ENCODE data around the gene SLCO6A1.

SLCO6A1 gene

DNA sequence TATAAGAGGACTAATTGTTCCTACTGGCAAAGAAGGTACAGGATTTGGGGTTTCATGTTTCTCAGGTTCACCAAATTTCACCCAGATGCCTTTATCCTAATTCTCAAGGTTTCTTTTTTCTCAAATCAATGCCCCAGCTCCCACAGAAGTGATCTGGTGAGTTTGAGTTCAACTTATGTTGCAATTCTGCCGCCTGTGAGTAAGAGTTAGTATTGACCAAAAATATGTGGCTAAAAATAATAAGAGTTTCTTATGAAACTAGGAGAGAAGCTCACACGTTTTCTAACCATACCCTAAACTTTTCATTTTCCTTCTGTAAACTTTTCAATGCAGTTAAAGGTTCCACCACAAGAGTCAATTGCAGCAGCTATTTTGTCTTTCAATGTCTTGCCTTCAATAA, 15.1 kb downstream of the SLCO6A1 start:
- Mint-ChIP-seq H3K9me3 (peaks cover 2% of the 10 kb centered on the region), H3K27ac (no peak overlapping the region), H3K4me1 (no peaks in the 10 kb centered on the region), H3K4me3 (no peak overlapping the region), H3K27me3 (ENCODE audit: low read depth) (no peaks in the 10 kb centered on the region), H3K36me3 (ENCODE audit: low read depth) (no peaks in the 10 kb centered on the region)
- TF ChIP-seq, protein P1, sequence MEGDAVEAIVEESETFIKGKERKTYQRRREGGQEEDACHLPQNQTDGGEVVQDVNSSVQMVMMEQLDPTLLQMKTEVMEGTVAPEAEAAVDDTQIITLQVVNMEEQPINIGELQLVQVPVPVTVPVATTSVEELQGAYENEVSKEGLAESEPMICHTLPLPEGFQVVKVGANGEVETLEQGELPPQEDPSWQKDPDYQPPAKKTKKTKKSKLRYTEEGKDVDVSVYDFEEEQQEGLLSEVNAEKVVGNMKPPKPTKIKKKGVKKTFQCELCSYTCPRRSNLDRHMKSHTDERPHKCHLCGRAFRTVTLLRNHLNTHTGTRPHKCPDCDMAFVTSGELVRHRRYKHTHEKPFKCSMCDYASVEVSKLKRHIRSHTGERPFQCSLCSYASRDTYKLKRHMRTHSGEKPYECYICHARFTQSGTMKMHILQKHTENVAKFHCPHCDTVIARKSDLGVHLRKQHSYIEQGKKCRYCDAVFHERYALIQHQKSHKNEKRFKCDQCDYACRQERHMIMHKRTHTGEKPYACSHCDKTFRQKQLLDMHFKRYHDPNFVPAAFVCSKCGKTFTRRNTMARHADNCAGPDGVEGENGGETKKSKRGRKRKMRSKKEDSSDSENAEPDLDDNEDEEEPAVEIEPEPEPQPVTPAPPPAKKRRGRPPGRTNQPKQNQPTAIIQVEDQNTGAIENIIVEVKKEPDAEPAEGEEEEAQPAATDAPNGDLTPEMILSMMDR (IDR thresholded peaks at IDR 0.05; ENCODE audit: unreplicated experiment in 3 of 3), result no peak

DNA sequence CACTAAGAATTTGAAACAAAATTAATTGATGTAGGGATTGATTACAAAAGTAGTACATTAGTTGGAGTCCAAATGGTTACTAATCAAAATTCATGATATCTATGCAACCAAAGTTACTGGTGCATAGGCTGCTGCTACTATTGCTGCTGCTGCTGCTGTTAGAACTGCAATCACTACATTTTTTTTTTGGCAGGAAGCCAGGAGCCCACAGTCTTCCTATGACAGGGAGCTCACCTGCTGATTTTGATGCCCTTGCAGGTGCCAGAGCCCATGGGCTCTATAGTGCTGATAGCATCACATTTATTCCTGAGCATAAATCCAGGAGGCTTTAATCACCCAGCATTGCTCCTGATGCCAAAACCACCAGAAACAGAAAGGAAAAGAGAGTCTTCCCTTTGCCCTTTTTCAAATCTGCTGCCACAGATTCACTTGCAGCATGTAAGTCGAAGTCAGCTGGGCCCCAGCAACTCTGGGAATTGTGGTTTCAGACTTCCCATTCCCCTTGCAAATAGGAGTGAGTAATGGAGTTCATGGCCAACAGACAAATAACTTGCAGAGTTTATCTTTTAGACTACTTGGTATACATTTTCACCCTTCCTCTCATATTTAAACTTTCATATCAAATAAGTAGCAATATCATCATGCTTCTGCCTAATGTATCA, 17.6 kb downstream of the SLCO6A1 start:
- Mint-ChIP-seq H3K36me3 (ENCODE audit: low read depth) (no peaks in the 10 kb centered on the region), H3K4me3 (no peak overlapping the region), H3K27me3 (ENCODE audit: low read depth) (no peaks in the 10 kb centered on the region), H3K27ac (no peak overlapping the region), H3K4me1 (no peaks in the 10 kb centered on the region), H3K9me3 (no peaks in the 10 kb centered on the region)
- TF ChIP-seq, protein P1 (IDR thresholded peaks at IDR 0.05; ENCODE audit: unreplicated experiment in 3 of 3), result no peak

DNA sequence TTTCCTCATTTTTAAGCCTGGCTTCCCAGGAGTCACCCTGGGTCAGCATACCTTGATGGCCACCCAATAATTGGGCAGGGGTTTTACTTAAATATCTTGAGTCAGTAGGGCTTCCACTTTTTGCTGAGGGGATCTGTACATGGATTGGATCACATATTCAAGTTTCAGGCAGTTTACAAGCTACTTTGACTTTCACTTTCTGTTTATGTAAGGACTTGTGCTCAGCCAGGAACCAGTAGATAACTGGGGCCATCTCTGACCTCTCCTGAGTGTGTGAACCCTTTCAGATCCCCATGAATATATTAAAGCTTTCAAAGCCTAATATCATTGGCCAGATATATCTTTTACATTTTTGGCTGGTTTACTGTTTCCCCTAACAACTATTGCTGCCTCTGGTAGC, 45.1 kb downstream of the SLCO6A1 start:
- Mint-ChIP-seq H3K27me3 (ENCODE audit: low read depth) (no peaks in the 10 kb centered on the region), H3K36me3 (ENCODE audit: low read depth) (no peaks in the 10 kb centered on the region), H3K9me3 (peaks cover 11% of the 10 kb centered on the region), H3K4me3 (no peak overlapping the region), H3K4me1 (no peaks in the 10 kb centered on the region), H3K27ac (no peak overlapping the region)
- TF ChIP-seq, protein P1 (IDR thresholded peaks at IDR 0.05; ENCODE audit: unreplicated experiment in 3 of 3), result no peak

DNA sequence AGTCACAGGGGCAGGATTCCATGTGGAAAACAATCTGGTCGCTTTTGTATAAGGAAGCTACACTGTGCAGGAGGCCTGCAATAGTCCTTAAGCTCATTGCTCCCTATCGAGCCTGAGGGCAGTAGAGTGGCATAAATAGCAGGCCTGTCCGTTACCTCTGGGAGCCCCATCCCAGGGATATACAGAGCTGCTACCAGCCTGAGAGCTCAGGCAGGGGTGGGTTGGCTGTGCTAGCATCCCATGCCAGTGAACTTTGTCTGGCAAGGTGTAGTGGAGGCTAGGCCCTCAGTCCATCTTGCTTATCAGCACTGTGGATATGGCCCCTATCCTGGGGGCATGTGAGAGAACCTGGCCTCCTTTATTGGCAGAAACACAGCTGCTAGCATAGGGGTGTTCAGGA, 47.7 kb downstream of the SLCO6A1 start:
- peaks cover 4% of the 10 kb centered on the region for H3K27me3 Mint-ChIP-seq (ENCODE audit: low read depth)
- H3K4me3 Mint-ChIP-seq, result no peak overlapping the region
- no peaks in the 10 kb centered on the region for H3K4me1 Mint-ChIP-seq
- no peak overlapping the region for H3K27ac Mint-ChIP-seq
- TF ChIP-seq, protein P1 (IDR thresholded peaks at IDR 0.05; ENCODE audit: unreplicated experiment in 3 of 3), result no peak
- H3K36me3 Mint-ChIP-seq (ENCODE audit: low read depth), result no peaks in the 10 kb centered on the region
- H3K9me3 Mint-ChIP-seq, result peaks cover 11% of the 10 kb centered on the region

DNA sequence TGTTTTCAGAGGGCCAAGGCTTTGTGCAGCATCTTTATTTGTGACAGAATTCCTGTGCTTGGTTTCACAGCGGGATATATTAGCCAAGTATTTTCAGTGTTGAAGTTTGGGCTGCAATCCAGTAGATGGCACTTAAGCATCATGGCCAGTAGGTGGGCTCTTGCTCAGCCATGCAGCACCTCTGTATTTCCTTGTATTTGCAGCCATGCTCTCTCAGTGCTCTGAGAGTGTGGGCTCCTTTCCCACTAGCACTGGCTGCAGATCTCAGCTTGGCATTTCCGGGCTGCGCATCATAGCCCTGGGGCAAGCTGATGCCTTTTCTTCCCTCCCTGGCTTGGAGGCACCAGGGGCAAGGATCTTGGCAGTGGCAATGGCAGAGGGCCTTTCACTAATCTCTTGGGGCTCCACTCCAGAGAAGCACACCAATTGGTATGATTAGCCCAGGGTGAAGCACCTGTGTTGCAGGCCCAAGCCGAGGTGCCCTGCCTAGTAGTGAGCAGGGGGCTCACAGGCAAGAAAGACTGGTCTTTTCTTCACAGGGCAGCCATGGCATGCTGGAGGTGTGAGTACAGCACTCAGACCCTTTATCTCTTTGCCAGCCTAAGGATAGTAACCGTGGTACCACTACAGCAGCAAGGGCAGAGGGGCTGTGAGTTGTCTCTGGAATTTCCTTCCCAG, 48.3 kb downstream of the SLCO6A1 start:
- no peak overlapping the region for H3K4me3 Mint-ChIP-seq
- no peaks in the 10 kb centered on the region for H3K4me1 Mint-ChIP-seq
- TF ChIP-seq, protein P1 (IDR thresholded peaks at IDR 0.05; ENCODE audit: unreplicated experiment in 3 of 3), result no peak
- H3K36me3 Mint-ChIP-seq (ENCODE audit: low read depth), result no peaks in the 10 kb centered on the region
- H3K9me3 Mint-ChIP-seq, result peaks cover 11% of the 10 kb centered on the region
- H3K27me3 Mint-ChIP-seq (ENCODE audit: low read depth), result peaks cover 4% of the 10 kb centered on the region
- H3K27ac Mint-ChIP-seq, result no peak overlapping the region

DNA sequence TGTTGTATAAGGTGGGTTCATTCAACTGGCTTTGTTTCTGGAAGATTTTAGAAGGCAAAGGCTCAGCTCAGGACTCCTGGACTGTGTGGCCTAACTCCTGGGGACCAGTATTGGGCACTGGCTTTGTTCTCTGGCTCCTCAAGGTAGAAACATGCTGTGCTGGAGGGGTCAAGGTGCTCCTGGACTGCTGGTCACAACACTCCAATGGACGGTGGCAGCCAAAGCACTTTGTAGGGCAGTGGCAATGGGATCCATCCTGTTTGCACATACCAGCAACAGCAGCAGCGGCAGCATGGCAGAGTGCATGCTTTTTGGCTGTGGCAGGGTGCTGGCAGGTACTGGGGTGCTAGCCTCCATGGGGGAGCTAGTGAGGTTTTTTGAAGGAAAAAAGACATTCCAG, 65.3 kb downstream of the SLCO6A1 start:
- H3K4me3 Mint-ChIP-seq, result no peak overlapping the region
- TF ChIP-seq, protein P1 (IDR thresholded peaks at IDR 0.05; ENCODE audit: unreplicated experiment in 3 of 3), result no peak
- no peaks in the 10 kb centered on the region for H3K36me3 Mint-ChIP-seq (ENCODE audit: low read depth)
- no peaks in the 10 kb centered on the region for H3K4me1 Mint-ChIP-seq
- peaks cover 18% of the 10 kb centered on the region for H3K9me3 Mint-ChIP-seq
- H3K27me3 Mint-ChIP-seq (ENCODE audit: low read depth), result no peaks in the 10 kb centered on the region
- no peak overlapping the region for H3K27ac Mint-ChIP-seq
